Type B pancreatic cell (in vitro differentiated cells): ENCODE results near the gene CACNG7. TPM values are rescaled to one million over a fixed set of nuclear protein-coding genes. Genes with fewer than 3 reads are reported as not detected.

Experiments
- DNase-seq: peaks from one replicate; pipeline ENCODE4 v3.0.0; 2021; ENCODE audit warnings: mixed read lengths; ENCODE audit not compliant: unreplicated experiment; ENCODE audit errors: extremely low spot score
- H3K27ac Mint-ChIP-seq: 2 replicates; pipeline ENCODE4 v1.8.0; 2021; ENCODE audit warnings: mild to moderate bottlenecking, mixed read lengths
- H3K27me3 Mint-ChIP-seq: 2 replicates; pipeline ENCODE4 v1.8.0; 2021; ENCODE audit warnings: mixed read lengths
- H3K36me3 Mint-ChIP-seq: 2 replicates; pipeline ENCODE4 v1.8.0; 2021; ENCODE audit warnings: mixed read lengths
- H3K4me1 Mint-ChIP-seq: one replicate; pipeline ENCODE4 v1.8.0; 2021; ENCODE audit warnings: mixed read lengths; ENCODE audit not compliant: unreplicated experiment
- H3K4me3 Mint-ChIP-seq: 2 replicates; pipeline ENCODE4 v1.8.0; 2021; ENCODE audit warnings: mild to moderate bottlenecking, mixed read lengths
- H3K9me3 Mint-ChIP-seq: 2 replicates; pipeline ENCODE4 v1.8.0; 2021; ENCODE audit warnings: mixed read lengths
- CTCF ChIP-seq: fragments of 200-600 bp; sonication (generic); conservative IDR thresholded peaks from 2 replicates; pipeline ENCODE4 v1.5.0; 2021; ENCODE audit warnings: antibody characterized with exemption, mild to moderate bottlenecking
- total RNA-seq: library from RNA; stranded (reverse); gene quantifications from 2 replicates; pipeline ENCODE4 v1.2.1, GENCODE V29; 2021; ENCODE audit warnings: low replicate concordance

The CACNG7 gene
- total RNA-seq, 1 donor from 2014 or later: 6.0 TPM

- Mint-ChIP-seq H3K4me1 (peaks cover 12% of the 10 kb centered on the region), H3K36me3 (peaks cover 19% of the 10 kb centered on the region), H3K27me3 (no peaks in the 10 kb centered on the region), H3K27ac (peak overlapping the region; percentile 73), H3K9me3 (no peaks in the 10 kb centered on the region), H3K4me3 (peak overlapping the region; percentile 67)
- DNase-seq: no peak
- TF ChIP-seq CTCF: no peak
Measured at GRCh38 chr19:53871454-53871853, 37.6 kb upstream of the CACNG7 start.

DNA sequence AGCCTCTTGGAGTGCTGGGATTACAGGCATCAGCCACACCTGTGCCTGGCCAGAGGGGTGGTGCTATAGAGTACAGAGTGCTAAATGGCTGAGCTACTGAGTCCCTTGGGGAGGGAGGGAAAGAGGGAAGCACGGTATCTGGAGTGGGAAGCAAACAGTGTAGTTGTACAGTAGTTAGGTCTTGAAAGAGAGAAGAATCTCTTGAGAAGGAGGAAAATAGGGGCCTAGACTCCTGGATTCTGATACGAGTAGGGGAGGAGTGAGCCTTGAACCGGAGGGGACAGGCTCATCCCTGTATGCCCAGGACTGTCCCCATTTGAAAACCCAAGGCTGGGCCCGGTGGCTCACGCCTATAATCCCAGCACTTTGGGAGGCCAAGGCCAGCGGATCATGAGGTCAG lies 36.3 kb upstream of the CACNG7 start:
- Mint-ChIP-seq H3K36me3 (peaks cover 25% of the 10 kb centered on the region), H3K4me1 (peaks cover 12% of the 10 kb centered on the region), H3K27ac (peak overlapping the region; percentile 70), H3K4me3 (peak overlapping the region; percentile 44), H3K9me3 (no peaks in the 10 kb centered on the region), H3K27me3 (no peaks in the 10 kb centered on the region)
- DNase-seq: no peak
- TF ChIP-seq CTCF: no peak

DNA sequence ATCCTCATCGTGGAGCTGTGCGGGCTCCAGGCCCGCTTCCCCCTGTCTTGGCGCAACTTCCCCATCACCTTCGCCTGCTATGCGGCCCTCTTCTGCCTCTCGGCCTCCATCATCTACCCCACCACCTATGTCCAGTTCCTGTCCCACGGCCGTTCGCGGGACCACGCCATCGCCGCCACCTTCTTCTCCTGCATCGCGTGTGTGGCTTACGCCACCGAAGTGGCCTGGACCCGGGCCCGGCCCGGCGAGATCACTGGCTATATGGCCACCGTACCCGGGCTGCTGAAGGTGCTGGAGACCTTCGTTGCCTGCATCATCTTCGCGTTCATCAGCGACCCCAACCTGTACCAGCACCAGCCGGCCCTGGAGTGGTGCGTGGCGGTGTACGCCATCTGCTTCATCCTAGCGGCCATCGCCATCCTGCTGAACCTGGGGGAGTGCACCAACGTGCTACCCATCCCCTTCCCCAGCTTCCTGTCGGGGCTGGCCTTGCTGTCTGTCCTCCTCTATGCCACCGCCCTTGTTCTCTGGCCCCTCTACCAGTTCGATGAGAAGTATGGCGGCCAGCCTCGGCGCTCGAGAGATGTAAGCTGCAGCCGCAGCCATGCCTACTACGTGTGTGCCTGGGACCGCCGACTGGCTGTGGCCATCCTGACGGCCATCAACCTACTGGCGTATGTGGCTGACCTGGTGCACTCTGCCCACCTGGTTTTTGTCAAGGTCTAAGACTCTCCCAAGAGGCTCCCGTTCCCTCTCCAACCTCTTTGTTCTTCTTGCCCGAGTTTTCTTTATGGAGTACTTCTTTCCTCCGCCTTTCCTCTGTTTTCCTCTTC lies 35.1 kb upstream of the CACNG7 start:
- peak overlapping the region; percentile 80 for H3K27ac Mint-ChIP-seq
- TF ChIP-seq CTCF: no peak
- H3K4me1 Mint-ChIP-seq: peaks cover 16% of the 10 kb centered on the region
- no peaks in the 10 kb centered on the region for H3K9me3 Mint-ChIP-seq
- no peak for DNase-seq
- peaks cover 25% of the 10 kb centered on the region for H3K36me3 Mint-ChIP-seq
- peak overlapping the region; percentile 25 for H3K4me3 Mint-ChIP-seq
- H3K27me3 Mint-ChIP-seq: no peaks in the 10 kb centered on the region

GRCh38 chr19:53874606-53874990 lies 34.5 kb upstream of the CACNG7 start:
- H3K4me3 Mint-ChIP-seq: no peak overlapping the region
- no peak for DNase-seq
- no peak for TF ChIP-seq CTCF
- H3K36me3 Mint-ChIP-seq: peaks cover 25% of the 10 kb centered on the region
- no peak overlapping the region for H3K27ac Mint-ChIP-seq
- no peaks in the 10 kb centered on the region for H3K9me3 Mint-ChIP-seq
- peaks cover 17% of the 10 kb centered on the region for H3K4me1 Mint-ChIP-seq
- no peaks in the 10 kb centered on the region for H3K27me3 Mint-ChIP-seq

DNA sequence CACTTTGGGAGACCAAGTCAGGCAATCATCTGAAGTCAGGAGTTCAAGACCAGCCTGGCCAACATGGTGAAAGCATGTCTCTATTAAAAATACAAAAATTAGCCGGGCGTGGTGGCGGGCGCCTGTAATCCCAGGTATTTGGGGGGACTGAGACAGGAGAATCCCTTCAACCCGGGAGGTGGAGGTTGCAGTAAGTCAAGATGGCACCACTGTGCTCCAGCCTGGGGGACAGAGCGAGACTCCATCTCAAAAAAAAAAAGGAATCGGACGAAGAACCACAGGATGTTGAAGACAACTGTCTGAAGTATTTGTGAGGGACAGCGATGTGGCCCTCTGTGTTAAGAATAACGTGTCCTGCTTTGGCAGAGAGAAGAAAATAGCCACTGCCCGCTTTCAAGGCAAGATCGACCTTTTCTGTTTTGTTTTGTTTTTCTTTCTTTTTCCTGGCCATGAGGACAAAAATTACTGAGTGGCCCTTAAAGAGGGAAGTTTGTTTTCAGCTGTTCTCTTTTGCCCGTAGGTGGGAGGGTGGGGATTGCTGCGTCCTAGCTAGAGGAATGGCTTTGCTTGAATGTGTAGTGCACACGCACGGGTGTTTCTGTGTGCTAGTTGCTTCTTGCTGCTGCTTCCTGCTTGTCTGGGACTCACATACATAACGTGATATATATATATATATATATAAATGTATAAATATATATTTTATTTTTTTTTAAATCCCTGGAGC lies 33.3 kb upstream of the CACNG7 start:
- Mint-ChIP-seq H3K4me1 (peaks cover 17% of the 10 kb centered on the region), H3K9me3 (no peaks in the 10 kb centered on the region), H3K27me3 (no peaks in the 10 kb centered on the region), H3K27ac (no peak overlapping the region), H3K4me3 (no peak overlapping the region), H3K36me3 (peaks cover 25% of the 10 kb centered on the region)
- DNase-seq: no peak
- TF ChIP-seq CTCF: no peak
